Thoracic aorta (tissue), 2 donors: ENCODE measurements around the gene KRTAP5-7. TPM values are rescaled to one million over a fixed set of nuclear protein-coding genes. Genes with fewer than 3 reads are reported as not detected.
"Not testable (repeated sequence)": the region's sequence is repeated elsewhere in the genome, so short reads cannot be mapped to it uniquely, and the experiment has no call there.

Experiments used
- ATAC-seq: fragments of 150-250 bp; one replicate; pipeline ENCODE4 v1.8.0; 2017; ENCODE audit warnings: low read depth; ENCODE audit not compliant: insufficient number of reproducible peaks, low FRiP score
- DNase-seq: peaks from one replicate; pipeline ENCODE4 v3.0.0-alpha.2; 2020; ENCODE audit warnings: low spot score
- H3K27ac ChIP-seq, 2 donors: fragments of 200-600 bp; sonication (generic); 1 replicate in 1 of 2; 2 replicates in 1 of 2; pipeline ENCODE4 v1.5.1; 2016; ENCODE audit warnings: mild to moderate bottlenecking in 2 of 2, moderate library complexity in 2 of 2
- H3K27me3 ChIP-seq: fragments of 200-600 bp; sonication (generic); replicated peaks from 2 replicates; pipeline ENCODE4 v1.6.0; 2016; ENCODE audit warnings: mild to moderate bottlenecking; ENCODE audit not compliant: insufficient read depth
- H3K36me3 ChIP-seq: fragments of 200-600 bp; sonication (generic); one replicate; pipeline ENCODE4 v1.5.1; 2016
- H3K4me1 ChIP-seq, 2 donors: fragments of 200-600 bp; sonication (generic); 1 replicate in 1 of 2; 2 replicates in 1 of 2; pipeline versions ENCODE4 v1.5.1 to v1.6.0; 2016; ENCODE audit warnings: low read depth in 2 of 2, mild to moderate bottlenecking in 1 of 2; ENCODE audit not compliant: control insufficient read depth in 1 of 2
- H3K4me3 ChIP-seq: fragments of 200-600 bp; sonication (generic); 2 replicates; pipeline ENCODE4 v1.5.1; 2016; ENCODE audit warnings: mild to moderate bottlenecking
- H3K9me3 ChIP-seq: fragments of 200-600 bp; sonication (generic); 2 replicates; pipeline ENCODE4 v1.5.1; 2016
- total RNA-seq, 2 donors: library from RNA; depleted of rRNA; stranded (reverse); fragments of >200 nt; gene quantifications; one replicate each; pipeline versions ENCODE4 v1.1.0 to v1.2.3, GENCODE V29; 2016
- TF ChIP-seq, protein P1 (sequence below): fragments of 200-600 bp; sonication (generic); IDR thresholded peaks from one replicate; pipeline ENCODE4 v1.5.1; 2019; ENCODE audit warnings: antibody characterized with exemption

KRTAP5-7 gene
- total RNA-seq, 2 donors from 2014 or later = not detected

DNA sequence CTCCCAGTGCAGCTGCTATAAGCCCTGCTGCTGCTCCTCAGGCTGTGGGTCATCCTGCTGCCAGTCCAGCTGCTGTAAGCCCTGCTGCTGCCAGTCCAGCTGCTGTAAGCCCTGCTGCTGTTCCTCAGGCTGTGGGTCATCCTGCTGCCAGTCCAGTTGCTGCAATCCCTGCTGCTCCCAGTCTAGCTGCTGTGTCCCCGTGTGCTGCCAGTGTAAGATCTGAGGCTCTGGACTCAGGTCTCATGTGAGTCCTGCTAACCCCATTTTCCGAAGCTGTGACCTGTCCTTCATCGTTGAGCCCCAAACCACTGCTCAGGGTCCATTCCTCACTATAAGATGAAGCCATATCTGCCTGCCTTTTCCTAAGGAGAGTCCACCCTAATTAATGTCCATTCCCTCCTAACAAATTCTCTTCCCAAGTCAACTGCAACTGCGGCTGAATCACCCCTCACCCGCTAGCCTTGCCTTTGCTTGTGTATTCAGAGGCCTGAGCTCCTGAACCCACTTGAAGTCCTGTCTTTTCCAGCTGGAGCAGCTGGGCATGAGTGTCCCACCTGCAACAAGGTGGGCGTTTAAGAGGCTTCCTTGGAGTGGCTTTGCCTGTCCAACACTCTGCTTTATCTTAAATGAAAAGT, 626 bp downstream of the KRTAP5-7 start:
- Histone ChIP-seq H3K4me1 (no peaks in the 10 kb centered on the region), H3K27me3 (no peaks in the 10 kb centered on the region), H3K9me3 (no peaks in the 10 kb centered on the region), H3K27ac (no peak overlapping the region), H3K4me3 (no peak overlapping the region), H3K36me3 (no peaks in the 10 kb centered on the region)
- ATAC-seq (no peak), DNase-seq (no peak)
- TF ChIP-seq, protein P1, sequence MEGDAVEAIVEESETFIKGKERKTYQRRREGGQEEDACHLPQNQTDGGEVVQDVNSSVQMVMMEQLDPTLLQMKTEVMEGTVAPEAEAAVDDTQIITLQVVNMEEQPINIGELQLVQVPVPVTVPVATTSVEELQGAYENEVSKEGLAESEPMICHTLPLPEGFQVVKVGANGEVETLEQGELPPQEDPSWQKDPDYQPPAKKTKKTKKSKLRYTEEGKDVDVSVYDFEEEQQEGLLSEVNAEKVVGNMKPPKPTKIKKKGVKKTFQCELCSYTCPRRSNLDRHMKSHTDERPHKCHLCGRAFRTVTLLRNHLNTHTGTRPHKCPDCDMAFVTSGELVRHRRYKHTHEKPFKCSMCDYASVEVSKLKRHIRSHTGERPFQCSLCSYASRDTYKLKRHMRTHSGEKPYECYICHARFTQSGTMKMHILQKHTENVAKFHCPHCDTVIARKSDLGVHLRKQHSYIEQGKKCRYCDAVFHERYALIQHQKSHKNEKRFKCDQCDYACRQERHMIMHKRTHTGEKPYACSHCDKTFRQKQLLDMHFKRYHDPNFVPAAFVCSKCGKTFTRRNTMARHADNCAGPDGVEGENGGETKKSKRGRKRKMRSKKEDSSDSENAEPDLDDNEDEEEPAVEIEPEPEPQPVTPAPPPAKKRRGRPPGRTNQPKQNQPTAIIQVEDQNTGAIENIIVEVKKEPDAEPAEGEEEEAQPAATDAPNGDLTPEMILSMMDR = no peak

DNA sequence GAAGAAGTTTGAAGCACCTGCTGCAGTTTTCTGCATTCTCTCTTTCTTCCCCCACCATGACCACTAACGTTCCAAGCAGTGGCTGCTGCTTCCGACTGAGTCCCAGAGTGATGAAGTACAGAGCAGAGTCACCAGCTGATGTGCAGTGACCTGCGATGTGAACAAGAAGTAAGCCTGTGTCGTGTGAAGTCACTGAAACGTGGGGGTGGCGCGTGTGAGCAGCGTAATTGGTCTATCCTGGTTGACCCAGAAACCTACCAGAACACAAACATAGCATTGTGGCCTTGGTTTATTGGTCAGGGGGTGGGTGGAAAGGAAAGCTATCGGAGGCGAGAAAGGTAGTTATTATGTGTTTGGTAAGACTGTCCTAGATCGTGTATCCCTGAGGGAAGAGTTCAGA, 3.5 kb downstream of the KRTAP5-7 start:
- DNase-seq = no peak
- H3K36me3 ChIP-seq = no peaks in the 10 kb centered on the region
- no peak for ATAC-seq

DNA sequence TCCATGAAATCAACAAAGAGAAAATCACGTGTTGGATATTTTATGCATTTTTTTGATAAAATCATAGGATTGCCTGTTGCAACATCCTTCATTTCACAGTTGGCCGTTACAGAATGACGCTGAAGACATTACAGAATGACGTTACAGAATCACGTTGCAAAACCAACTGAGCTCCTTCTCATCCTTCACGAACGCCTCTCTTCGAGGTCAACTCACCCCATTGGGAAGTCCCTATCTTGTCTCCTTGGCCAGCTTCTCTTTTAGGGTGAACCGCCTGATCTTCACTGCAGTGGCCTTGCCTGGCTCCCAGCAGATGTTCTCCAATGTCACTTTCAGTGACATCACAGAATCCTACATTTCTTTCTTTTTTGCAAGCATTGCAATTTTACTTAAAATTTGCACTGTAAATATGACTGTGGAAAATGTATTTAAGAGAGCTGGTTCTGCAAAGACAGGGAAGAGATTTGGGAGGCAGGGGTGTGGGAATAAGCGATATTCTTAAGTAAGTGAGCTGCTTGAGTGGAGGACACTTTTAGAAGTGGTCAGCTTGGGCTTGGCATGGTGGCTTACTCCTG, 5.1 kb downstream of the KRTAP5-7 start:
- Histone ChIP-seq H3K27me3 (no peaks in the 10 kb centered on the region), H3K36me3 (no peaks in the 10 kb centered on the region), H3K4me1 (no peaks in the 10 kb centered on the region), H3K27ac (no peak overlapping the region), H3K4me3 (no peak overlapping the region), H3K9me3 (no peaks in the 10 kb centered on the region)
- DNase-seq (no peak), ATAC-seq (no peak)
- TF ChIP-seq, protein P1 = no peak

More for the DNA sequence above, 3.5 kb downstream of the KRTAP5-7 start:
- no peaks in the 10 kb centered on the region for H3K9me3 ChIP-seq
- H3K4me1 ChIP-seq = no peaks in the 10 kb centered on the region
- no peaks in the 10 kb centered on the region for H3K27me3 ChIP-seq
- H3K4me3 ChIP-seq = no peak overlapping the region
- no peak overlapping the region for H3K27ac ChIP-seq
- TF ChIP-seq, protein P1 = no peak

DNA sequence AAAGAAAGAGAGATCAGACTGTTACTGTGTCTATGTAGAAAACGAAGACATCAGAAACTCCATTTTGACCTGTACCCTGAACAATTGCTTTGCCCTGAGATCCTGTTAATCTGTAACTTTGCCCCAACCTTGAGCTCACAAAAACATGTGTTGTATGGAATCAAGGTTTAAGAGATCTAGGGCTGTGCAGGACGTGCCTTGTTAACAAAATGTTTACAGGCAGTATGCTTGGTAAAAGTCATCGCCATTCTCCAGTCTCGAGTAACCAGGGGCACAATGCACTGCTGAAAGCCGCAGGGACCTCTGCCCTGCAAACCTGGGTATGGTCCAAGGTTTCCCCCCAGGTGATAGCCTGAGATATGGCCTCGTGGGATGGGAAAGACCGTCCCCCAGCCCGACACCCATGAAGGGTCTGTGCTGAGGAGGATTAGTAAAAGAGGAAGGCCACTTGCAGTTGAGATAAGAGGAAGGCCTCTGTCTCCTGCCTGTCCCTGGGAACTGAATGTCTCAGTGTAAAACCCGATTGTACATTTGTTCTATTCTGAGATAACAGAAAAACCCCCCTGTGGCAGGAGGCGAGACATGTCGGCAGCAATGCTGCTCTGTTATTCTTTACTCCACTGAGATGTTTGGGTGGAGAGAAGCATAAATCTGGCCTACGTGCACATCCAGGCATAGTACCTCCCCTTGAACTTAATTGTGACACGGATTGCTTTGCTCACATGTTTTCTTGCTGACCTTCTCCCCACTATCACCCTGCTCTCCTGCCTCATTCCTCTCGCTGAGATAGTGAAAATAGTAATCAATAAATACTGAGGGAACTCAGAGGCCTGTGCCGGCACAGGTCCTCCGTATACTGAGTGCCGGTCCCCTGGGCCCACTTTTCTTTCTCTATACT, 7.9 kb downstream of the KRTAP5-7 start:
- not testable (repeated sequence) for H3K9me3 ChIP-seq, H3K27ac ChIP-seq, H3K4me1 ChIP-seq, H3K27me3 ChIP-seq, H3K4me3 ChIP-seq, H3K36me3 ChIP-seq, ATAC-seq, DNase-seq

DNA sequence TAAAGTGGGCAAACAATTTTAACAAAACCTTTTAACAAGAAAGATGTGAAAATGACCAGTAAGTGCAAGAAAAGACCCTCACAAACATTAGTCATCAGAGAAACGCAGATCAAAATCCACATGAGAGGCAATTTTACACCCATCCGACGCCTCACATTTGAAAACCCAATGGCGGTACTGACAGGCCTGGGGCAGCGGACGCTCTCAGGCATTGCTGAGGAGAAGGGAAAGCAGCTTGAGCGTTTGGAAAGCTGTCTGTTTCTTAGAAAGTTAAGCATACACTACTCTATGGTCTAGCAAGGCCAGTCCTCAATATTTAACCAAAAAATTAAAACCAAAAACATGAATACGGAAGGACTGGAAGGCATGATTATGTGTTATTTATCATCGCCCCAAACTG, 8.8 kb downstream of the KRTAP5-7 start:
- no peaks in the 10 kb centered on the region for H3K9me3 ChIP-seq
- H3K27me3 ChIP-seq = no peaks in the 10 kb centered on the region
- DNase-seq (no peak), ATAC-seq (no peak)
- no peaks in the 10 kb centered on the region for H3K4me1 ChIP-seq
- no peak overlapping the region for H3K4me3 ChIP-seq
- H3K27ac ChIP-seq = no peak overlapping the region
- H3K36me3 ChIP-seq = no peaks in the 10 kb centered on the region
- TF ChIP-seq, protein P1 = no peak
